ENCODE measurements around the gene GLT8D1. TPM values are rescaled to one million over a fixed set of nuclear protein-coding genes. Genes with fewer than 3 reads are reported as not detected.
A peak's percentile ranks its signal among the peaks of the same experiment; 100 is the strongest.

Gene GLT8D1
- total RNA-seq, 3 donors from 2014 or later (not counting 1 experiment from before 2014, with no cell fraction given): 31.1 to 39.4 (median 38.2) TPM

GRCh38 chr3:52683611-52684010 is 22.0 kb downstream of the GLT8D1 start:
- no peak for DNase-seq
- peaks cover 43 to 45% of the 10 kb centered on the region in 2 donors for H3K4me1 Mint-ChIP-seq
- H3K27ac ChIP-seq (ENCODE audit: low read length): no peak overlapping the region
- no peak for TF ChIP-seq CTCF (IDR thresholded peaks at IDR 0.05)
- H3K27me3 Mint-ChIP-seq (ENCODE audit: low read depth in 2 of 2): no peaks in the 10 kb centered on the region
- H3K4me3 Mint-ChIP-seq: no peak overlapping the region
- WGBS (ENCODE audit: insufficient coverage): 88% methylated on average over 6 of the region's 6 CpGs
- intact Hi-C loops (cut with micrococcal nuclease): no loop called here
- peaks cover 15% of the 10 kb centered on the region for H3K36me3 Mint-ChIP-seq
- no peaks in the 10 kb centered on the region for H3K9me3 ChIP-seq (ENCODE audit: control insufficient read depth, insufficient read depth, low read length)
- no peaks in the 10 kb centered on the region for H3K9me3 Mint-ChIP-seq
- no peak for ATAC-seq
- H3K4me1 ChIP-seq (ENCODE audit: control insufficient read depth, insufficient read depth, low read length): peaks cover 10% of the 10 kb centered on the region
- no peak overlapping the region for H3K4me3 ChIP-seq (ENCODE audit: low read length)
- peak overlapping the region; percentile 93 to 98 for H3K27ac Mint-ChIP-seq
- peaks cover 41% of the 10 kb centered on the region for H3K36me3 ChIP-seq (ENCODE audit: control insufficient read depth, insufficient read depth, low read length)
- no peaks in the 10 kb centered on the region for H3K27me3 ChIP-seq (ENCODE audit: control insufficient read depth, insufficient read depth, low read length)

- H3K27ac ChIP-seq (ENCODE audit: low read length): no peak overlapping the region
- Mint-ChIP-seq H3K4me3 (no peak overlapping the region), H3K27me3 (ENCODE audit: low read depth in 2 of 2) (no peaks in the 10 kb centered on the region), H3K4me1 (peaks cover 43 to 45% of the 10 kb centered on the region in 2 donors), H3K36me3 (peaks cover 21% of the 10 kb centered on the region), H3K27ac (peak overlapping the region; percentile 39 to 77), H3K9me3 (no peaks in the 10 kb centered on the region)
- no peak for ATAC-seq
- H3K36me3 ChIP-seq (ENCODE audit: control insufficient read depth, insufficient read depth, low read length): peaks cover 36% of the 10 kb centered on the region
- no peaks in the 10 kb centered on the region for H3K9me3 ChIP-seq (ENCODE audit: control insufficient read depth, insufficient read depth, low read length)
- peak in 1 of 2 donors; percentile 14 for DNase-seq
- no peak overlapping the region for H3K4me3 ChIP-seq (ENCODE audit: low read length)
- H3K4me1 ChIP-seq (ENCODE audit: control insufficient read depth, insufficient read depth, low read length): peaks cover 10% of the 10 kb centered on the region
- no peak for TF ChIP-seq CTCF (IDR thresholded peaks at IDR 0.05)
- intact Hi-C loops (cut with micrococcal nuclease): no loop called here
- H3K27me3 ChIP-seq (ENCODE audit: control insufficient read depth, insufficient read depth, low read length): no peaks in the 10 kb centered on the region
These were observed 23.6 kb downstream of the GLT8D1 start for GRCh38 chr3:52682016-52682415.

- peaks cover 7% of the 10 kb centered on the region for H3K4me1 ChIP-seq (ENCODE audit: control insufficient read depth, insufficient read depth, low read length)
These were observed 24.0 kb downstream of the GLT8D1 start for GRCh38 chr3:52681596-52681995.

More at GRCh38 chr3:52681596-52681995, 24.0 kb downstream of the GLT8D1 start:
- Mint-ChIP-seq H3K4me3 (no peak overlapping the region), H3K4me1 (peaks cover 40 to 46% of the 10 kb centered on the region in 2 donors), H3K9me3 (no peaks in the 10 kb centered on the region), H3K27ac (peak overlapping the region; percentile 39 to 77), H3K27me3 (ENCODE audit: low read depth in 2 of 2) (no peaks in the 10 kb centered on the region), H3K36me3 (peaks cover 25% of the 10 kb centered on the region)
- Histone ChIP-seq H3K27me3 (ENCODE audit: control insufficient read depth, insufficient read depth, low read length) (no peaks in the 10 kb centered on the region), H3K9me3 (ENCODE audit: control insufficient read depth, insufficient read depth, low read length) (no peaks in the 10 kb centered on the region), H3K4me3 (ENCODE audit: low read length) (no peak overlapping the region), H3K36me3 (ENCODE audit: control insufficient read depth, insufficient read depth, low read length) (peaks cover 38% of the 10 kb centered on the region), H3K27ac (ENCODE audit: low read length) (no peak overlapping the region)
- ATAC-seq (no peak), DNase-seq (no peak)
- TF ChIP-seq CTCF (IDR thresholded peaks at IDR 0.05): no peak
- intact Hi-C loops (cut with micrococcal nuclease): no loop called here
- WGBS (ENCODE audit: insufficient coverage): 63% methylated on average over 3 of the region's 3 CpGs

Data from natural killer cell (primary cell).